ENCODE results near the gene C10orf62. TPM values are rescaled to one million over a fixed set of nuclear protein-coding genes. Genes with fewer than 3 reads are reported as not detected.
A peak's percentile ranks its signal among the peaks of the same experiment; 100 is the strongest.

Gene C10orf62
- total and polyA plus RNA-seq, 2 of the 13 experiments (the other 11 are each of a cell fraction or from before 2014, with no cell fraction given), result 0.61 to 1.6 TPM

- TF ChIP-seq JUND (CRISPR knock-in tag; IDR thresholded peaks at IDR 0.05), result no peak
- no peak for TF ChIP-seq ZBTB40 (IDR thresholded peaks at IDR 0.05)
- TF ChIP-seq ZBTB40 (CRISPR knock-in tag; IDR thresholded peaks at IDR 0.05), result no peak
- TF ChIP-seq MAFK (conservative IDR thresholded peaks at IDR 0.05 in 1 of 2, IDR thresholded peaks at IDR 0.05 in 1 of 2; ENCODE audit: low read length in 2 of 2), result peak; percentile 50 to 54; a peak in 2 of 4 replicates
- TF ChIP-seq MAFF (IDR thresholded peaks at IDR 0.05; ENCODE audit: low read depth, low read length), result 0 out of 2 replicates have a peak, but pooled peaks have one; percentile 19
- TF ChIP-seq FOXM1 (CRISPR knock-in tag; IDR thresholded peaks at IDR 0.05), result no peak
- no peak for TF ChIP-seq ZKSCAN8 (CRISPR knock-in tag; IDR thresholded peaks at IDR 0.05; ENCODE audit: borderline replicate concordance)
Observed at GRCh38 chr10:97542169-97543024, 47.1 kb upstream of the C10orf62 start (continued).
